Measurements from ENCODE around the gene CXCR4.

GRCh38 chr2:136115183-136115761 lies 2.7 kb downstream of the CXCR4 start:
- TF ChIP-seq POLR2AphosphoS5 (IDR thresholded peaks at IDR 0.05), result no peak
- TF ChIP-seq, protein P1, sequence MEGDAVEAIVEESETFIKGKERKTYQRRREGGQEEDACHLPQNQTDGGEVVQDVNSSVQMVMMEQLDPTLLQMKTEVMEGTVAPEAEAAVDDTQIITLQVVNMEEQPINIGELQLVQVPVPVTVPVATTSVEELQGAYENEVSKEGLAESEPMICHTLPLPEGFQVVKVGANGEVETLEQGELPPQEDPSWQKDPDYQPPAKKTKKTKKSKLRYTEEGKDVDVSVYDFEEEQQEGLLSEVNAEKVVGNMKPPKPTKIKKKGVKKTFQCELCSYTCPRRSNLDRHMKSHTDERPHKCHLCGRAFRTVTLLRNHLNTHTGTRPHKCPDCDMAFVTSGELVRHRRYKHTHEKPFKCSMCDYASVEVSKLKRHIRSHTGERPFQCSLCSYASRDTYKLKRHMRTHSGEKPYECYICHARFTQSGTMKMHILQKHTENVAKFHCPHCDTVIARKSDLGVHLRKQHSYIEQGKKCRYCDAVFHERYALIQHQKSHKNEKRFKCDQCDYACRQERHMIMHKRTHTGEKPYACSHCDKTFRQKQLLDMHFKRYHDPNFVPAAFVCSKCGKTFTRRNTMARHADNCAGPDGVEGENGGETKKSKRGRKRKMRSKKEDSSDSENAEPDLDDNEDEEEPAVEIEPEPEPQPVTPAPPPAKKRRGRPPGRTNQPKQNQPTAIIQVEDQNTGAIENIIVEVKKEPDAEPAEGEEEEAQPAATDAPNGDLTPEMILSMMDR (IDR thresholded peaks at IDR 0.05; ENCODE audit: poor library complexity, severe bottlenecking), result no peak
- TF ChIP-seq SMC3 (conservative IDR thresholded peaks at IDR 0.05; ENCODE audit: poor library complexity), result no peak
- no peak for TF ChIP-seq EZH2 (IDR thresholded peaks at IDR 0.05; ENCODE audit: borderline replicate concordance, insufficient read depth, low read length, poor library complexity, severe bottlenecking)
